Measurements from ENCODE around the gene MMP26.
A peak's percentile ranks its signal among the peaks of the same experiment; 100 is the strongest.
"Not testable (repeated sequence)": the region's sequence is repeated elsewhere in the genome, so short reads cannot be mapped to it uniquely, and the experiment has no call there.

MMP26 gene

GRCh38 chr11:4713241-4713640, 8.7 kb downstream of the MMP26 start:
- TF ChIP-seq CTCF (conservative IDR thresholded peaks at IDR 0.05; ENCODE audit: control insufficient read depth, insufficient read depth, low read depth, low read length), result no peak
- H3K4me3 ChIP-seq (ENCODE audit: control insufficient read depth, low read depth, low read length), result no peak overlapping the region
- DNase-seq (ENCODE audit: low read depth), result no peak

GRCh38 chr11:4714300-4714699, 9.7 kb downstream of the MMP26 start:
- no peak for TF ChIP-seq CTCF (conservative IDR thresholded peaks at IDR 0.05; ENCODE audit: control insufficient read depth, insufficient read depth, low read depth, low read length)
- no peak for DNase-seq (ENCODE audit: low read depth)
- H3K4me3 ChIP-seq (ENCODE audit: control insufficient read depth, low read depth, low read length), result no peak overlapping the region

- not testable (repeated sequence) for DNase-seq (ENCODE audit: low read depth); H3K4me3 ChIP-seq (ENCODE audit: control insufficient read depth, low read depth, low read length)
Measured at GRCh38 chr11:4722616-4723534, 18.3 kb downstream of the MMP26 start.

- H3K4me3 ChIP-seq (ENCODE audit: control insufficient read depth, low read depth, low read length), result no peak overlapping the region
- DNase-seq (ENCODE audit: low read depth), result no peak
- TF ChIP-seq CTCF (conservative IDR thresholded peaks at IDR 0.05; ENCODE audit: control insufficient read depth, insufficient read depth, low read depth, low read length), result no peak
Measured at GRCh38 chr11:4727171-4727570, 22.6 kb downstream of the MMP26 start.

- no peak for DNase-seq (ENCODE audit: low read depth)
- H3K4me3 ChIP-seq (ENCODE audit: control insufficient read depth, low read depth, low read length), result no peak overlapping the region
- TF ChIP-seq CTCF (conservative IDR thresholded peaks at IDR 0.05; ENCODE audit: control insufficient read depth, insufficient read depth, low read depth, low read length), result no peak
Measured at GRCh38 chr11:4740735-4741134, 36.2 kb downstream of the MMP26 start.

- DNase-seq (ENCODE audit: low read depth), result peak; percentile 30
- no peak overlapping the region for H3K4me3 ChIP-seq (ENCODE audit: control insufficient read depth, low read depth, low read length)
- TF ChIP-seq CTCF (conservative IDR thresholded peaks at IDR 0.05; ENCODE audit: control insufficient read depth, insufficient read depth, low read depth, low read length), result no peak
Measured at GRCh38 chr11:4748438-4748837, 43.9 kb downstream of the MMP26 start.

- no peak overlapping the region for H3K4me3 ChIP-seq (ENCODE audit: control insufficient read depth, low read depth, low read length)
- DNase-seq (ENCODE audit: low read depth), result no peak
- TF ChIP-seq CTCF (conservative IDR thresholded peaks at IDR 0.05; ENCODE audit: control insufficient read depth, insufficient read depth, low read depth, low read length), result no peak
Measured at GRCh38 chr11:4751201-4751600, 46.6 kb downstream of the MMP26 start.
